K562 (cell line): ENCODE measurements around the gene TMPRSS11A. TPM values are rescaled to one million over a fixed set of nuclear protein-coding genes. Genes with fewer than 3 reads are reported as not detected.
A peak's percentile ranks its signal among the peaks of the same experiment; 100 is the strongest.

Experiments
- ATAC-seq: fragments of 200-7000 bp; cut with Tn5 transposase; 3 replicates; pipeline ENCODE4 v1.9.1; 2020; ENCODE audit warnings: moderate library complexity
- BruUV-seq: library from RNA; stranded (reverse); fragments of 400-500 nt; replicated peaks from 2 replicates; lab custom pipeline; 2021; lab: Mats Ljungman, UMichigan
- CTCF ChIA-PET: fragments of 300-600 bp; formaldehyde crosslinking; extraction: SDS; loops from one replicate; lab custom pipeline; 2021; ENCODE audit warnings: low intra/inter-chr PET ratio; lab: Yijun Ruan, JAX
- POLR2A ChIA-PET: fragments of 300-600, 350-650 bp; sonication (Branson Sonifier 250); formaldehyde crosslinking; extraction: SDS; loops from one replicate; lab custom pipeline; 2021; ENCODE audit warnings: antibody characterized with exemption, inconsistent platforms; lab: Yijun Ruan, JAX
- DNase-seq, 4 experiments: peaks; one replicate each; pipeline versions ENCODE4 v3.0.0 to v3.0.0-alpha.2; 2011 to 2018; ENCODE audit warnings: low spot score in 3 of 4, mixed read lengths in 3 of 4; ENCODE audit errors: extremely low read depth in 1 of 4
- FAIRE-seq: peaks from 2 replicates; lab custom pipeline; 2011; peaks lifted over from hg19 to GRCh38; lab: Jason Lieb, UNC
- H2AFZ ChIP-seq: 2 replicates; pipeline ENCODE4 v1.6.0; 2011; ENCODE audit warnings: low read depth, low read length, control low read depth, inconsistent platforms
- H3K27ac ChIP-seq: fragments of 200-600 bp; 3 replicates; pipeline ENCODE4 v1.8.0; 2011; ENCODE audit warnings: low read depth, mild to moderate bottlenecking, control low read depth, inconsistent platforms, low read length, moderate library complexity, mixed read lengths; ENCODE audit errors: extremely low read depth
- H3K27me3 ChIP-seq, 2 experiments: fragments of 300-600 bp in 1 of 2; 2 replicates in 1 of 2; 3 replicates in 1 of 2; pipeline versions ENCODE4 v1.6.0 to v1.8.0; 2011; ENCODE audit warnings: inconsistent platforms in 2 of 2, low read length in 2 of 2, mild to moderate bottlenecking in 1 of 2, mixed read lengths in 1 of 2, moderate library complexity in 1 of 2; ENCODE audit not compliant: control insufficient read depth in 2 of 2, insufficient read depth in 2 of 2
- H3K36me3 ChIP-seq: fragments of 300-600 bp; 3 replicates; pipeline ENCODE4 v1.8.0; 2011; ENCODE audit warnings: mild to moderate bottlenecking, low read length, inconsistent platforms; ENCODE audit not compliant: control insufficient read depth, insufficient read depth
- H3K4me1 ChIP-seq, 2 experiments: fragments of 200-600 bp in 1 of 2; replicated peaks in 1 of 2; 2 replicates in 1 of 2; 3 replicates in 1 of 2; pipeline versions ENCODE4 v1.5.1 to v1.8.0; 2011; ENCODE audit warnings: inconsistent platforms in 2 of 2, low read length in 2 of 2, mild to moderate bottlenecking in 1 of 2, mixed read lengths in 1 of 2, moderate library complexity in 1 of 2; ENCODE audit not compliant: control insufficient read depth in 2 of 2, insufficient read depth in 2 of 2
- H3K4me2 ChIP-seq: 2 replicates; pipeline ENCODE4 v1.6.1; 2011; ENCODE audit warnings: low read length, control low read depth, inconsistent platforms, mixed read lengths; ENCODE audit not compliant: insufficient read depth
- H3K4me3 ChIP-seq: fragments of 200-600 bp; sonication (generic), shearing (Covaris generic); 2 replicates; pipeline ENCODE4 v1.5.1; 2016; ENCODE audit warnings: control low read depth, inconsistent platforms
- H3K79me2 ChIP-seq: fragments of 200-600 bp; 3 replicates; pipeline ENCODE4 v1.8.0; 2011; ENCODE audit warnings: low read length, inconsistent platforms; ENCODE audit not compliant: control insufficient read depth, insufficient read depth
- H3K9ac ChIP-seq, 2 experiments: 2 replicates each; pipeline versions ENCODE4 v1.6.0 to v1.6.1; 2011; ENCODE audit warnings: low read depth in 2 of 2, low read length in 2 of 2, control low read depth in 1 of 2, inconsistent platforms in 1 of 2, mild to moderate bottlenecking in 1 of 2, mixed read lengths in 1 of 2; ENCODE audit not compliant: insufficient read depth in 1 of 2
- H3K9me1 ChIP-seq: one replicate; pipeline ENCODE4 v1.6.0; 2011; ENCODE audit warnings: inconsistent platforms, mild to moderate bottlenecking, low read length, moderate library complexity; ENCODE audit not compliant: control insufficient read depth, insufficient read depth
- H3K9me3 ChIP-seq: replicated peaks from 2 replicates; pipeline ENCODE4 v1.5.1; 2011; ENCODE audit warnings: low read depth, low read length, inconsistent platforms; ENCODE audit not compliant: control insufficient read depth, insufficient read depth
- H4K20me1 ChIP-seq: replicated peaks from 2 replicates; pipeline ENCODE4 v1.6.1; 2011; ENCODE audit warnings: low read length, inconsistent platforms, mixed read lengths; ENCODE audit not compliant: control insufficient read depth, insufficient read depth
- ATF7 ChIP-seq: fragments of 450-650 bp; IDR thresholded peaks from 2 replicates; pipeline ENCODE4 v1.7.1; 2014; ENCODE audit warnings: mild to moderate bottlenecking, moderate library complexity
- CBFA2T3 ChIP-seq: fragments of 450-650 bp; IDR thresholded peaks from 2 replicates; pipeline ENCODE4 v1.6.1; 2017
- CXXC5 ChIP-seq: fragments of 250-450 bp; sonication (Bioruptor Pico); IDR thresholded peaks from 2 replicates; pipeline ENCODE4 v1.8.0; 2022; ENCODE audit warnings: inconsistent platforms, mild to moderate bottlenecking, moderate library complexity
- ESRRA ChIP-seq: fragments of 450-650 bp; IDR thresholded peaks from 2 replicates; pipeline ENCODE4 v1.6.1; 2014; ENCODE audit warnings: low read depth, mild to moderate bottlenecking, moderate library complexity, borderline replicate concordance
- HDAC8 ChIP-seq: fragments of 450-650 bp; IDR thresholded peaks from 2 replicates; pipeline ENCODE4 v1.6.1; 2016; ENCODE audit warnings: mild to moderate bottlenecking, missing genetic modification characterization, moderate library complexity, missing compliant biosample characterization
- ILF3 ChIP-seq: fragments of 450-650 bp; IDR thresholded peaks from 2 replicates; pipeline ENCODE4 v1.6.1; 2018; ENCODE audit warnings: antibody characterized with exemption, mild to moderate bottlenecking, moderate library complexity, borderline replicate concordance
- KDM5B ChIP-seq: fragments of 200-600 bp; sonication (generic); IDR thresholded peaks from 2 replicates; pipeline ENCODE4 v1.6.1; 2012; ENCODE audit warnings: low read depth, mild to moderate bottlenecking, moderate library complexity, low read length, control low read depth, inconsistent platforms; ENCODE audit not compliant: insufficient replicate concordance
- LARP7 ChIP-seq: fragments of 450-650 bp; IDR thresholded peaks from 2 replicates; pipeline ENCODE4 v1.6.1; 2016
- MEIS2 ChIP-seq: fragments of 450-650 bp; IDR thresholded peaks from 2 replicates; pipeline ENCODE4 v1.6.1; 2014; ENCODE audit warnings: mild to moderate bottlenecking; ENCODE audit not compliant: partially characterized antibody
- MYBL2 ChIP-seq, 2 experiments: fragments of 450-650 bp in 1 of 2; sonication (generic) in 1 of 2; formaldehyde crosslinking in 1 of 2; IDR thresholded peaks; 2 replicates each; pipeline versions ENCODE4 v1.6.1 to v1.8.1; 2017 to 2022; ENCODE audit warnings: borderline replicate concordance in 1 of 2, inconsistent platforms in 1 of 2, low read depth in 1 of 2, mild to moderate bottlenecking in 1 of 2, missing genetic modification reagents in 1 of 2, moderate library complexity in 1 of 2
- PTTG1 ChIP-seq: fragments of 450-650 bp; IDR thresholded peaks from 2 replicates; pipeline ENCODE4 v1.6.1; 2016; ENCODE audit warnings: low read depth, mild to moderate bottlenecking, missing genetic modification characterization, missing compliant biosample characterization
- SAP30 ChIP-seq: fragments of 200-600 bp; sonication (generic); IDR thresholded peaks from 2 replicates; pipeline ENCODE4 v1.6.1; 2012; ENCODE audit warnings: borderline replicate concordance, low read depth, mild to moderate bottlenecking, moderate library complexity, low read length, control low read depth, inconsistent platforms; ENCODE audit not compliant: insufficient read depth, poor library complexity, severe bottlenecking
- SREBF1 ChIP-seq: fragments of 150-350 bp; IDR thresholded peaks from 2 replicates; pipeline ENCODE4 v1.6.1; 2014; ENCODE audit warnings: antibody characterized with exemption, low read depth, low read length, borderline replicate concordance
- ZNF121 ChIP-seq: sonication (generic); formaldehyde crosslinking; conservative IDR thresholded peaks from 2 replicates; pipeline ENCODE4 v1.8.0; 2022; ENCODE audit warnings: missing genetic modification reagents
- ZNF133 ChIP-seq: fragments of 250-450 bp; sonication (Bioruptor Pico); IDR thresholded peaks from 2 replicates; pipeline ENCODE4 v1.4.0; 2020; ENCODE audit warnings: mild to moderate bottlenecking
- ZNF175 ChIP-seq: fragments of 200-800 bp; sonication (Bioruptor generic); IDR thresholded peaks from 2 replicates; pipeline ENCODE4 v1.6.1; 2016; ENCODE audit warnings: low read depth, mild to moderate bottlenecking, missing genetic modification characterization, missing compliant biosample characterization
- ZNF212 ChIP-seq: fragments of 450-650 bp; formaldehyde crosslinking; IDR thresholded peaks from 2 replicates; pipeline ENCODE4 v1.4.0; 2020; ENCODE audit warnings: mild to moderate bottlenecking
- ZNF780A ChIP-seq: fragments of 250-450 bp; sonication (Bioruptor Pico); IDR thresholded peaks from 2 replicates; pipeline ENCODE4 v1.5.0; 2021; ENCODE audit warnings: mild to moderate bottlenecking
- WGBS: fragments of 100-300 bp; shearing (Covaris generic); methylation state at CpG from one replicate; pipeline ENCODE4 v1.1.6; 2016; ENCODE audit warnings: low coverage, mixed read lengths; ENCODE audit not compliant: insufficient coverage; ENCODE audit errors: missing lambda C conversion rate; 5-methylcytosine and 5-hydroxymethylcytosine counted together
- in situ Hi-C: fragments of 300-500 bp; cut with MboI; formaldehyde crosslinking; loops from 4 replicates; pipeline ENCODE4 v1.15.0; 2018; ENCODE audit warnings: inconsistent platforms, mixed read lengths
- intact Hi-C: fragments of 100-400 bp; cut with micrococcal nuclease; formaldehyde crosslinking; loops from 2 replicates; pipeline ENCODE4 v1.14.2; 2022
- polyA plus RNA-seq, 8 experiments: library from polyadenylated mRNA; depleted of rRNA in 4 of 8; stranded (reverse) in 5 of 8; unstranded in 3 of 8; fragments of >200 nt; fragmentation: Nextera tagmentation in 2 of 8; fragmentation: Illumina TruSeq in 1 of 8; extraction: Ambion mirVana in 2 of 8; extraction: Trizol in 1 of 8; gene quantifications; 2 replicates each; pipeline versions ENCODE4 v1.2.1 to v1.2.3, GENCODE V29; 2011 to 2014; ENCODE audit warnings: inconsistent platforms in 1 of 8, missing spikeins in 1 of 8
- total RNA-seq, 7 experiments: library from RNA; depleted of rRNA in 6 of 7; stranded (reverse); fragments of >200 nt in 6 of 7; fragmentation: Illumina TruSeq in 2 of 7; extraction: Trizol in 2 of 7; gene quantifications; 2 replicates each; pipeline versions ENCODE4 v1.2.1 to v1.2.3, GENCODE V29; 2011 to 2021; ENCODE audit warnings: low replicate concordance in 1 of 7
- TF ChIP-seq, protein P1 (sequence below): IDR thresholded peaks from 2 replicates; pipeline ENCODE4 v1.6.1; 2011; ENCODE audit warnings: borderline replicate concordance, low read depth, mild to moderate bottlenecking, moderate library complexity, low read length; ENCODE audit not compliant: insufficient read depth, poor library complexity, severe bottlenecking

Gene TMPRSS11A
- total and polyA plus RNA-seq, 9 of the 15 experiments (the other 6 are each of a cell fraction or from before 2014, with no cell fraction given) = not detected

DNA sequence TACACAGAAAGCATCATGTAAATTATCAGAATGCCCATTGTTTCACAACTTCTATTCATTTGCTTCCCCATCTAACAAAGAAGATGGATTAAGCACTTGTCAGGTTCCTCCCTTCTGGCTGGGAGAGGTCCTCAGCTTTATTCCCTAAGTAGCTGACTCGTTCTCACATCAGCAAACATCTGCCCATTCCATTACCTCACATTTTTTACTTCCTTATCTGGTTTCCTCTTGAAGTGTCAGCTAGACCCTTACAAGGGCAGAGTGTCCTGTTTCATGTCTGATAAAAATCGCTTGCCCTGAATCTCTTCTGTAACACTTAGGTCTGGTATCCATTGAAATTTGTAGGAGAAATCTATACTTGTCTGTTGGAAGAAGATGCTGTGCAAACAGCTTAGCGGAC lies 34.7 kb downstream of the TMPRSS11A start:
- Histone ChIP-seq H3K4me2 (no peak overlapping the region), H3K9me3 (no peaks in the 10 kb centered on the region), H3K4me1 (no peaks in the 10 kb centered on the region), H4K20me1 (no peaks in the 10 kb centered on the region), H3K9ac (no peak overlapping the region), H2AFZ (no peak overlapping the region), H3K36me3 (no peaks in the 10 kb centered on the region), H3K4me3 (no peak overlapping the region), H3K27me3 (no peaks in the 10 kb centered on the region), H3K79me2 (no peaks in the 10 kb centered on the region), H3K27ac (no peak overlapping the region), H3K9me1 (no peaks in the 10 kb centered on the region)
- FAIRE-seq = no peak
- intact Hi-C loops = no loop called here
- in situ Hi-C loops = no loop called here
- DNase-seq = peak in 1 of 4 experiments; percentile 9
- WGBS = 0% methylated on average over 3 of the region's 3 CpGs
- no TSS peak for BruUV-seq
- peak; percentile 43; the same call in 1 of the 3 replicates for ATAC-seq
- POLR2A ChIA-PET = no interaction called here
- CTCF ChIA-PET = no interaction called here
- peak; percentile 35; the same call in 1 of the 2 replicates for TF ChIP-seq CBFA2T3
- TF ChIP-seq ZNF133 = no peak
- TF ChIP-seq ZNF121 = no peak
- TF ChIP-seq KDM5B = no peak
- no peak for TF ChIP-seq ESRRA
- no peak for TF ChIP-seq ILF3
- TF ChIP-seq ZNF175 (CRISPR knock-in tag) = no peak
- no peak for TF ChIP-seq SREBF1
- TF ChIP-seq PTTG1 (tag) = no peak
- TF ChIP-seq ATF7 = peak; percentile 20; the same call in 1 of the 2 replicates
- no peak for TF ChIP-seq MYBL2 (IDR thresholded peaks at IDR 0.05; ENCODE audit: low read depth)
- no peak for TF ChIP-seq MYBL2 (CRISPR knock-in tag; IDR thresholded peaks at IDR 0.05; ENCODE audit: borderline replicate concordance)
- no peak for TF ChIP-seq LARP7
- TF ChIP-seq HDAC8 (tag) = no peak
- TF ChIP-seq ZNF780A = no peak
- TF ChIP-seq ZNF212 (CRISPR knock-in tag) = no peak
- TF ChIP-seq, protein P1, sequence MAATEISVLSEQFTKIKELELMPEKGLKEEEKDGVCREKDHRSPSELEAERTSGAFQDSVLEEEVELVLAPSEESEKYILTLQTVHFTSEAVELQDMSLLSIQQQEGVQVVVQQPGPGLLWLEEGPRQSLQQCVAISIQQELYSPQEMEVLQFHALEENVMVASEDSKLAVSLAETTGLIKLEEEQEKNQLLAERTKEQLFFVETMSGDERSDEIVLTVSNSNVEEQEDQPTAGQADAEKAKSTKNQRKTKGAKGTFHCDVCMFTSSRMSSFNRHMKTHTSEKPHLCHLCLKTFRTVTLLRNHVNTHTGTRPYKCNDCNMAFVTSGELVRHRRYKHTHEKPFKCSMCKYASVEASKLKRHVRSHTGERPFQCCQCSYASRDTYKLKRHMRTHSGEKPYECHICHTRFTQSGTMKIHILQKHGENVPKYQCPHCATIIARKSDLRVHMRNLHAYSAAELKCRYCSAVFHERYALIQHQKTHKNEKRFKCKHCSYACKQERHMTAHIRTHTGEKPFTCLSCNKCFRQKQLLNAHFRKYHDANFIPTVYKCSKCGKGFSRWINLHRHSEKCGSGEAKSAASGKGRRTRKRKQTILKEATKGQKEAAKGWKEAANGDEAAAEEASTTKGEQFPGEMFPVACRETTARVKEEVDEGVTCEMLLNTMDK = no peak
- peak; percentile 15 for TF ChIP-seq MEIS2
- TF ChIP-seq SAP30 = no peak
- TF ChIP-seq CXXC5 (CRISPR knock-in tag) = no peak
